HCT116 (cell line): ENCODE measurements around the gene C3orf85. TPM values are rescaled to one million over a fixed set of nuclear protein-coding genes. Genes with fewer than 3 reads are reported as not detected.

ENCODE experiments used
- ATAC-seq: fragments of 200-7000 bp; cut with Tn5 transposase; 2 replicates; pipeline ENCODE4 v1.9.1; 2020; ENCODE audit warnings: mild to moderate bottlenecking, moderate library complexity
- BruUV-seq: library from RNA; stranded (reverse); fragments of 400-500 nt; replicated peaks from 2 replicates; lab custom pipeline; 2021; lab: Mats Ljungman, UMichigan
- CTCF ChIA-PET: fragments of 300-600 bp; sonication (Branson Sonifier 250); formaldehyde crosslinking; loops from one replicate; lab custom pipeline; 2021; ENCODE audit warnings: antibody characterized with exemption; lab: Charles Lee
- POLR2A ChIA-PET: fragments of 300-600, 350-600 bp; sonication (Branson Sonifier 250); formaldehyde crosslinking; loops from one replicate; lab custom pipeline; 2021; ENCODE audit warnings: antibody characterized with exemption; lab: Charles Lee
- RAD21 ChIA-PET, 2 experiments: fragments of 300-600 bp; sonication (Branson Sonifier 250); formaldehyde crosslinking; loops; one replicate each; lab custom pipeline; 2023; ENCODE audit warnings: low total read pairs in 2 of 2; ENCODE audit not compliant: uncharacterized antibody in 2 of 2, unreplicated experiment in 2 of 2, low non-redundant PET in 1 of 2; lab: Charles Lee
- DNase-seq: peaks from one replicate; pipeline ENCODE4 v3.0.0-alpha.2; 2010; ENCODE audit warnings: low read depth, low spot score
- H2AFZ ChIP-seq: fragments of 200-600 bp; shearing (Covaris generic), sonication (generic); 2 replicates; pipeline ENCODE4 v1.6.1; 2017; ENCODE audit warnings: low read depth, mixed run types, mixed read lengths, antibody characterized with exemption, low read length; ENCODE audit not compliant: poor library complexity, severe bottlenecking
- H3K27ac ChIP-seq: 2 replicates; pipeline ENCODE4 v1.5.1; 2012; ENCODE audit warnings: low read depth, low read length
- H3K27me3 ChIP-seq: fragments of 200-600 bp; sonication (generic); 2 replicates; pipeline ENCODE4 v1.6.1; 2016; ENCODE audit warnings: mixed run types, low read length, mixed read lengths; ENCODE audit not compliant: insufficient read depth
- H3K36me3 ChIP-seq, 2 experiments: fragments of 200-500 bp in 1 of 2; fragments of 200-600 bp in 1 of 2; sonication (Bioruptor generic) in 1 of 2; sonication (generic) in 1 of 2; 2 replicates each; pipeline versions ENCODE4 v1.5.1 to v1.6.1; 2014 to 2016; ENCODE audit warnings: low read length in 2 of 2, inconsistent platforms in 1 of 2, mixed read lengths in 1 of 2, mixed run types in 1 of 2; ENCODE audit not compliant: insufficient read depth in 2 of 2, control insufficient read depth in 1 of 2
- H3K4me1 ChIP-seq, 2 experiments: fragments of 200-600 bp in 1 of 2; sonication (generic) in 1 of 2; 2 replicates each; pipeline versions ENCODE4 v1.5.1 to v1.6.1; 2012 to 2017; ENCODE audit warnings: low read length in 2 of 2, inconsistent platforms in 1 of 2, mild to moderate bottlenecking in 1 of 2, mixed read lengths in 1 of 2, mixed run types in 1 of 2, moderate library complexity in 1 of 2; ENCODE audit not compliant: insufficient read depth in 2 of 2, control insufficient read depth in 1 of 2
- H3K4me2 ChIP-seq: fragments of 200-600 bp; sonication (generic); 2 replicates; pipeline ENCODE4 v1.6.1; 2017; ENCODE audit warnings: mixed run types, low read length, mixed read lengths
- H3K4me3 ChIP-seq, 2 experiments: fragments of 200-600 bp in 1 of 2; sonication (generic) in 1 of 2; replicated peaks in 1 of 2; 2 replicates each; pipeline ENCODE4 v1.5.1; 2011 to 2016; ENCODE audit warnings: low read length in 2 of 2, control low read depth in 1 of 2, low read depth in 1 of 2, mild to moderate bottlenecking in 1 of 2, mixed read lengths in 1 of 2, mixed run types in 1 of 2
- H3K79me2 ChIP-seq: fragments of 200-600 bp; sonication (generic); 2 replicates; pipeline ENCODE4 v1.6.1; 2017; ENCODE audit warnings: mild to moderate bottlenecking, mixed run types, low read length, moderate library complexity, mixed read lengths; ENCODE audit not compliant: insufficient read depth
- H3K9ac ChIP-seq: fragments of 200-600 bp; sonication (generic); 2 replicates; pipeline ENCODE4 v1.6.1; 2016; ENCODE audit warnings: low read length, mixed read lengths
- H3K9me2 ChIP-seq: fragments of 200-600 bp; sonication (generic), shearing (Covaris generic); 2 replicates; pipeline ENCODE4 v1.6.1; 2017; ENCODE audit warnings: mixed run types, mild to moderate bottlenecking, moderate library complexity; ENCODE audit not compliant: insufficient read depth
- H3K9me3 ChIP-seq, 2 experiments: fragments of 200-500 bp in 1 of 2; fragments of 200-600 bp in 1 of 2; sonication (Bioruptor generic) in 1 of 2; sonication (generic) in 1 of 2; 2 replicates each; pipeline ENCODE4 v1.6.1; 2014 to 2017; ENCODE audit warnings: low read length in 2 of 2, mixed read lengths in 2 of 2, inconsistent platforms in 1 of 2, low read depth in 1 of 2, mild to moderate bottlenecking in 1 of 2, mixed run types in 1 of 2, moderate library complexity in 1 of 2; ENCODE audit not compliant: control insufficient read depth in 1 of 2, insufficient read depth in 1 of 2
- H4K20me1 ChIP-seq: fragments of 200-600 bp; sonication (generic), shearing (Covaris generic); 2 replicates; pipeline ENCODE4 v1.6.1; 2017; ENCODE audit warnings: mixed run types, mild to moderate bottlenecking, moderate library complexity; ENCODE audit not compliant: insufficient read depth
- CEBPB ChIP-seq: IDR thresholded peaks from 2 replicates; pipeline ENCODE4 v1.6.1; 2012; ENCODE audit warnings: low read depth
- ELF1 ChIP-seq: IDR thresholded peaks from 2 replicates; pipeline ENCODE4 v1.6.1; 2012; ENCODE audit warnings: low read depth, borderline replicate concordance
- EZH2 ChIP-seq: fragments of 200-600 bp; sonication (generic); IDR thresholded peaks from 2 replicates; pipeline ENCODE4 v1.6.1; 2017; ENCODE audit warnings: antibody characterized with exemption, mixed run types
- intact Hi-C: fragments of 100-400 bp; cut with micrococcal nuclease; formaldehyde crosslinking; loops from 2 replicates; pipeline ENCODE4 v1.10.0; 2022
- total RNA-seq: library from RNA; stranded (reverse); gene quantifications from one replicate; pipeline ENCODE4 v1.2.1, GENCODE V29; 2021; ENCODE audit not compliant: unreplicated experiment
- TF ChIP-seq, protein P1 (sequence below): IDR thresholded peaks from 2 replicates; pipeline ENCODE4 v1.6.1; 2012
- TF ChIP-seq, protein P2 (sequence below), 3 experiments: fragments of 200-600 bp in 1 of 3; sonication (generic) in 1 of 3; IDR thresholded peaks in 2 of 3; conservative IDR thresholded peaks in 1 of 3; 2 replicates each; pipeline ENCODE4 v1.5.1; 2012 to 2017; ENCODE audit warnings: low read depth in 2 of 3, low read length in 2 of 3, antibody characterized with exemption in 1 of 3, borderline replicate concordance in 1 of 3, control low read depth in 1 of 3, mild to moderate bottlenecking in 1 of 3, mixed read lengths in 1 of 3, mixed run types in 1 of 3, moderate library complexity in 1 of 3; ENCODE audit not compliant: insufficient read depth in 1 of 3

The C3orf85 gene
- total RNA-seq, 1 experiment from 2014 or later: not detected

DNA sequence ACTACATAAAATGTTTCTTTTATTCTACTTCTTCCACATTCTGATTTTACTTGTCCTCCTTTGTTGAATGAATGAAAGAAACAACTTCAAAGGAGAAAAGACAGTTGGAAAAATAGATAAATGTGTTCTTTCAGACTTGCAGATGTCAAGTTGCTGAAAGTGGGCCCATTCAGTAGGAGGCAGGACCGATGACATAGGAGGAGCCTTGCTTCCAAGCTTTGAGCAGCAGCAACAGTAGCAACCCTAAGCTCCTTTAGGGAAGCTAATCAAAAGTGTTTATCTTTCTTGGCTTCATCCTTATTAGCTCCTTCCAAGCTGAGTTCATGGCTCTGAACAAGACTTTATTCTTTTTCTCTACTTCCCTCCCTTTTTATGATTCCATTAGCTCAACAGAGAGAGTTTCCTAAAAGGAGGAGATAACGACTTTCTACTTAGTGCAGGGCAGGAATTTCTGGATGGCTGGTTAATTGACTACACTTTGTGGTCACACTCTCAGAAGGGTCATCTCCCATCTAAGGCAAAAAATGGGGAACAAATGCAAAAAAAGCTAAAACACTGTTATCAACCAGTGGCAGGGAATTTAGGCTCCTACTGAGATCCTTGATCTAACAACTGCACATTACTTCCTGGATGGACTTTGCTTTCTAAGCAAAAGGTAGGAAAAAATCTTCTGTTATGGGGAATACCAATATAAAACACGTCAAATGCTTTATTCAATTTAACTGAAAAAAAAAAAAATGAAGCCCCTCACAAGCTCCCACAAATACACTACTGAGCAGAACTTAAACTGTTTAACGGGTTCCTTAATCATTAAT lies 23.4 kb upstream of the C3orf85 start (continued):
- TF ChIP-seq, protein P1, sequence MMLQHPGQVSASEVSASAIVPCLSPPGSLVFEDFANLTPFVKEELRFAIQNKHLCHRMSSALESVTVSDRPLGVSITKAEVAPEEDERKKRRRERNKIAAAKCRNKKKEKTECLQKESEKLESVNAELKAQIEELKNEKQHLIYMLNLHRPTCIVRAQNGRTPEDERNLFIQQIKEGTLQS: no peak
- TF ChIP-seq, protein P2, sequence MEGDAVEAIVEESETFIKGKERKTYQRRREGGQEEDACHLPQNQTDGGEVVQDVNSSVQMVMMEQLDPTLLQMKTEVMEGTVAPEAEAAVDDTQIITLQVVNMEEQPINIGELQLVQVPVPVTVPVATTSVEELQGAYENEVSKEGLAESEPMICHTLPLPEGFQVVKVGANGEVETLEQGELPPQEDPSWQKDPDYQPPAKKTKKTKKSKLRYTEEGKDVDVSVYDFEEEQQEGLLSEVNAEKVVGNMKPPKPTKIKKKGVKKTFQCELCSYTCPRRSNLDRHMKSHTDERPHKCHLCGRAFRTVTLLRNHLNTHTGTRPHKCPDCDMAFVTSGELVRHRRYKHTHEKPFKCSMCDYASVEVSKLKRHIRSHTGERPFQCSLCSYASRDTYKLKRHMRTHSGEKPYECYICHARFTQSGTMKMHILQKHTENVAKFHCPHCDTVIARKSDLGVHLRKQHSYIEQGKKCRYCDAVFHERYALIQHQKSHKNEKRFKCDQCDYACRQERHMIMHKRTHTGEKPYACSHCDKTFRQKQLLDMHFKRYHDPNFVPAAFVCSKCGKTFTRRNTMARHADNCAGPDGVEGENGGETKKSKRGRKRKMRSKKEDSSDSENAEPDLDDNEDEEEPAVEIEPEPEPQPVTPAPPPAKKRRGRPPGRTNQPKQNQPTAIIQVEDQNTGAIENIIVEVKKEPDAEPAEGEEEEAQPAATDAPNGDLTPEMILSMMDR (IDR thresholded peaks at IDR 0.05 in 2 of 3, conservative IDR thresholded peaks at IDR 0.05 in 1 of 3; ENCODE audit: borderline replicate concordance in 1 of 3, insufficient read depth in 1 of 3, low read depth in 2 of 3, low read length in 2 of 3): no peak
- TF ChIP-seq EZH2 (no peak), CEBPB (no peak), ELF1 (no peak)

DNA sequence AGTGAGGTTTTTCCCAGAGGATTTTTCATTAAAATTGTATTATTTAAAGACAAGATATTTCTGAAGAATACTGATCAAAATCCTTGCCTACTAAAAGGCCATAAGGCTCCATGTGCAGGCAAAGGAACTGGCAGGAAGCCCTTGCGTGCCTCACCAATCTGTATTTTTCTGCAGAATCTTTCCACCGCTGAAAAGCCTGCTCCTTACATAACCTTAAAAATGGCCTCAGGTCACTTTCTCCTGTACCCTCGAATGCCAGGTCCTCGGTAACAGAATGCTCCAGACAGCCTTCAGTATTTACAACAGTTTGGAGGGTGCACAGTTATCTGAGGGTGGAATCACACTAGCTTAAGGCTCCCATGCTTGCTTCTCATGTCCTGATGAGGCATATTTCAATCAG lies 21.8 kb upstream of the C3orf85 start:
- BruUV-seq: no TSS peak
- RAD21 ChIA-PET: no interaction called here
- CTCF ChIA-PET: no interaction called here

More for the DNA sequence above, 21.8 kb upstream of the C3orf85 start:
- no peak overlapping the region for H3K9ac ChIP-seq
- no peak overlapping the region for H3K4me3 ChIP-seq
- TF ChIP-seq, protein P1: no peak
- TF ChIP-seq EZH2: no peak
- H3K9me2 ChIP-seq: no peaks in the 10 kb centered on the region
- H3K27me3 ChIP-seq: no peaks in the 10 kb centered on the region
- H3K4me1 ChIP-seq: no peaks in the 10 kb centered on the region
- ATAC-seq (no peak), DNase-seq (no peak)
- H3K79me2 ChIP-seq: no peaks in the 10 kb centered on the region
- no peaks in the 10 kb centered on the region for H4K20me1 ChIP-seq
- no peaks in the 10 kb centered on the region for H3K36me3 ChIP-seq
- H3K9me3 ChIP-seq: no peaks in the 10 kb centered on the region
- no peak overlapping the region for H2AFZ ChIP-seq
- intact Hi-C loops: no loop called here
- no peak overlapping the region for H3K27ac ChIP-seq
- H3K4me2 ChIP-seq: no peak overlapping the region
- POLR2A ChIA-PET: no interaction called here
